HG03103 (cell line): ENCODE measurements around the gene MCAT.
"Not testable (repeated sequence)": the region's sequence is repeated elsewhere in the genome, so short reads cannot be mapped to it uniquely, and the experiment has no call there.

ENCODE experiments used
- ATAC-seq: cut with Tn5 transposase; IDR thresholded peaks from one replicate; pipeline ENCODE4 v1.9.1; 2021; ENCODE audit warnings: low read depth; ENCODE audit not compliant: unreplicated experiment

MCAT gene

GRCh38 chr22:43128928-43129424 is 14.2 kb downstream of the MCAT start:
- no peak for ATAC-seq

- ATAC-seq, result no peak
Measured at GRCh38 chr22:43128116-43128515, 15.1 kb downstream of the MCAT start.

- ATAC-seq, result no peak
Measured at GRCh38 chr22:43127166-43127908, 15.9 kb downstream of the MCAT start.

GRCh38 chr22:43126501-43127165 is 16.6 kb downstream of the MCAT start:
- ATAC-seq, result no peak

GRCh38 chr22:43118953-43119458 is 24.2 kb downstream of the MCAT start:
- no peak for ATAC-seq

GRCh38 chr22:43118024-43118849 is 25.0 kb downstream of the MCAT start:
- ATAC-seq, result no peak

GRCh38 chr22:43116932-43117331 is 26.3 kb downstream of the MCAT start:
- ATAC-seq, result no peak

GRCh38 chr22:43114958-43115357 is 28.2 kb downstream of the MCAT start:
- no peak for ATAC-seq

- no peak for ATAC-seq
Measured at GRCh38 chr22:43113526-43114251, 29.5 kb downstream of the MCAT start.

- ATAC-seq, result no peak
Measured at GRCh38 chr22:43110927-43111623, 32.1 kb downstream of the MCAT start.

- ATAC-seq, result no peak
Measured at GRCh38 chr22:43110444-43110926, 32.7 kb downstream of the MCAT start, which contains the start of gene BIK. Gene BIK, plus strand, starts transcription at chr22:43110750. Its CDS starts 13,273 bp downstream, at chr22:43124023.

- ATAC-seq, result no peak
Measured at GRCh38 chr22:43109921-43110443, 33.2 kb downstream of the MCAT start.

GRCh38 chr22:43109511-43109910 is 33.7 kb downstream of the MCAT start:
- no peak for ATAC-seq

- ATAC-seq, result no peak
Measured at GRCh38 chr22:43106302-43106701, 36.9 kb downstream of the MCAT start.

GRCh38 chr22:43104950-43105349 is 38.2 kb downstream of the MCAT start:
- not testable (repeated sequence) for ATAC-seq

- ATAC-seq, result not testable (repeated sequence)
Measured at GRCh38 chr22:43104056-43104625, 39.1 kb downstream of the MCAT start.

GRCh38 chr22:43101306-43101705 is 41.9 kb downstream of the MCAT start:
- ATAC-seq, result no peak

GRCh38 chr22:43100225-43100624 is 43.0 kb downstream of the MCAT start:
- no peak for ATAC-seq

GRCh38 chr22:43099095-43099494 is 44.1 kb downstream of the MCAT start:
- ATAC-seq, result no peak
